Measurements from ENCODE around the gene TYK2.
A peak's percentile ranks its signal among the peaks of the same experiment; 100 is the strongest.

The TYK2 gene

DNA sequence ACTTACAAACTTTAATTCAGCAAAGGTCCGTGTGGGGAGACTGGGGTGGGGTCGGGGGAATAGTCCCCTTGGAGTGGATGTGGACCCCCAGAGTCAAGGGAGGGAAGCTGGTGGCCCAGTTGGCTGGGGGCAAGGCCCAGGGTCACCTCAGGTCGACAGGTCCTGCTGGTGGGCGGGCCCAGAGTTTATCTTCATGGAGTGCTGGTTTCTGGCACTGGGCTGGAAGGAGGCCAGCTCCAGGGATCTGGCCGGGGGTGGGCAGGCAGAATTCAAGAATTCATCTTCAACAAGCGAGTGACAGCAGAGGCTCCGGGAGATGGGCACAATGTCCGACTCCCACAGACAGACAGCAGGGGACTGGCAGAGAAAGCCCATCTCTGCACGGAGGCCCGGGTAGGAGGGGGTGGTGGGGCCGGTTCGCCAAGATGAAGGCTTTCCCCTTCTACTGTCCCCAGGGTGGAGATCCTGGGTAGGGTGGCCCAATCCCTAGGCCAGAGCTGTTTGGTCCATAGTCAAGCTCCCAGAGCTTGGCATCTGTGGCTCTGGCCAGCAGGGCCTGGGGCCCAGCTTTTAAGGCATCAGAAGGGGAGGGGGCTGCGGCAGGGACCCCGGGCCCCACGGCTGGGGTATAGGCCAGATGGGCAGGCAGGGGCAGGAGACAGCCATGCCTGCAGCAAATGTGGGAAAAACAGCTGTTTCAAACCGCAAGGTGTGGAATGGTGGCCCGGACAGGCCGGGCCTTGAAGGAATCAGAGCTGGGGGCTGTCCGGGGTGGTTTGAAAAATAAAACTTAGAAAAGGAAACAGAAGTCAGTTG is 63.9 kb downstream of the TYK2 start:
- DNase-seq = no peak
- peak overlapping the region; percentile 92 for H3K27ac Mint-ChIP-seq
- peaks cover 19% of the 10 kb centered on the region for H3K36me3 Mint-ChIP-seq (ENCODE audit: low read depth)

DNA sequence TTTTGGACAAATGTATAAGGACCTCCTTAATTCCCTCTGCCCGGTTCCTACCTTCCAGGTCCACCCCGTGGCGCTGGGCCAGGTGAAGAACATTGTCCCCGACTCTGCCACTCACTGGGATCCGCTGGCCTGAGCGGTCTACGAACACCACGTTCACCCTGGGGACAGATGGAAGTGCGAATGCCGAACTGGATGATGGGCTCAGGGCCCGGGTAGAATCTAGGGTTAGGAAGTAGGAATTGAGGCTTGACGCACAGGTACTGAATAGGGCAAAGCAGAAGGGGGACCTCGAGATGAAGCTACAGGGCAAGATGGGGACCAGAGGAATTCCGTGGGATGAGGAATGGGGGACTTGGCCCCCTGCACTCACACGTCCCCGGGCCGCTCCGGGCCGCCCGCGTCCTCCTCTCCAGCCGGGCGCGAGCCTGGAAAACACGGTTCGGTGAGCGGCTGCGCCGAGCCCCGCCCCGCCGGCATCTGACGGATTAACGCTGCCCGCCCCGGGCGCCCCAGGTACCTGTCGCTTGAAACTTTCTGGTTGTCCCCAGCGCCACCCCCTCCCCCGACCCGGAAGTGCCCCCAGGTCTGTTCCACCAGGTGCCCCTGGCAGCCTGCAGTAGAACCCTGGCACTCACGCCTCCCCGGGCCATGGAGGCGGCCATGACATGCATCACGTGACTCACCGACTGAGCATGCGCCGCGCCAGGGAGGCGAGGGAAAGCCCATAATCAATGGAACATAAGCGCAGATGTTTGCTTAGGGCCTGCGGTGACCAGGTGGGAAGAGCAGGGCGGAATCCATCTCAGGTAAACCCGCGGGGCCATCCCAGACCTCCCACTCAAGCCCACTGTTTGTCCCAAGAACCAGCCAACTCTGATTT is 64.8 kb downstream of the TYK2 start, which contains the start of gene FDX2:
Gene FDX2, minus strand, starts transcription at position 681 of the 880 bp plus-strand sequence. Its CDS starts 19 bp downstream, at position 662.
- Mint-ChIP-seq H3K9me3 (no peaks in the 10 kb centered on the region), H3K36me3 (ENCODE audit: low read depth) (peaks cover 19% of the 10 kb centered on the region), H3K4me3 (peak within 1 kb of the TSS; percentile 94), H3K4me1 (peaks cover 23% of the 10 kb centered on the region), H3K27ac (peak within 1 kb of the TSS; percentile 92), H3K27me3 (ENCODE audit: low read depth, poor library complexity) (no peaks in the 10 kb centered on the region)
- DNase-seq = peak; percentile 96
- TF ChIP-seq, protein P1, sequence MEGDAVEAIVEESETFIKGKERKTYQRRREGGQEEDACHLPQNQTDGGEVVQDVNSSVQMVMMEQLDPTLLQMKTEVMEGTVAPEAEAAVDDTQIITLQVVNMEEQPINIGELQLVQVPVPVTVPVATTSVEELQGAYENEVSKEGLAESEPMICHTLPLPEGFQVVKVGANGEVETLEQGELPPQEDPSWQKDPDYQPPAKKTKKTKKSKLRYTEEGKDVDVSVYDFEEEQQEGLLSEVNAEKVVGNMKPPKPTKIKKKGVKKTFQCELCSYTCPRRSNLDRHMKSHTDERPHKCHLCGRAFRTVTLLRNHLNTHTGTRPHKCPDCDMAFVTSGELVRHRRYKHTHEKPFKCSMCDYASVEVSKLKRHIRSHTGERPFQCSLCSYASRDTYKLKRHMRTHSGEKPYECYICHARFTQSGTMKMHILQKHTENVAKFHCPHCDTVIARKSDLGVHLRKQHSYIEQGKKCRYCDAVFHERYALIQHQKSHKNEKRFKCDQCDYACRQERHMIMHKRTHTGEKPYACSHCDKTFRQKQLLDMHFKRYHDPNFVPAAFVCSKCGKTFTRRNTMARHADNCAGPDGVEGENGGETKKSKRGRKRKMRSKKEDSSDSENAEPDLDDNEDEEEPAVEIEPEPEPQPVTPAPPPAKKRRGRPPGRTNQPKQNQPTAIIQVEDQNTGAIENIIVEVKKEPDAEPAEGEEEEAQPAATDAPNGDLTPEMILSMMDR (IDR thresholded peaks at IDR 0.05) = no peak

More for the DNA sequence above, 63.9 kb downstream of the TYK2 start:
- peaks cover 23% of the 10 kb centered on the region for H3K4me1 Mint-ChIP-seq
- H3K4me3 Mint-ChIP-seq = peak overlapping the region; percentile 94
- no peaks in the 10 kb centered on the region for H3K9me3 Mint-ChIP-seq
- H3K27me3 Mint-ChIP-seq (ENCODE audit: low read depth, poor library complexity) = no peaks in the 10 kb centered on the region
- TF ChIP-seq, protein P1 (IDR thresholded peaks at IDR 0.05) = no peak

DNA sequence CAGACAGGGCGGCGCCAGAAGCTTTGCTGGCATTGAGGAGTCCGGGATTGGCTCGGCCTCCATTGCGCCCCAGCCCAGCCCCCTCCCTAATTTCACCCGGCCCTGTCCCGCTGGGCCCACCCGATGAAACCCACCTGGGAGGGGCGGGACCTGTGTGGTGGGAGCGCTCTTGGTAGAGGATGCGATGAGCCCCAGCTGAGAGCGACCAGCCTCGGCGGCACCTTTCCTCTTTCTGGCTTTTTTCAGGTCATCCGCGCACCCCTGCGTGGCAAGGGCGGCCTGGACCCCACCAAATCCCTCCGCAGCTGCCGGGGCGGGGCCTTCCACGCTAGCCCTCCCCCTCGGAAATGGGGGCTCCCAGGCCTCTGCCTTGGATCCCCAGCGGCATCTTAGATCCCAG is 70.9 kb downstream of the TYK2 start, which contains the start of gene ZGLP1:
Gene ZGLP1, minus strand, starts transcription at position 393 of the 400 bp plus-strand sequence.
- Mint-ChIP-seq H3K27me3 (ENCODE audit: low read depth, poor library complexity) (no peaks in the 10 kb centered on the region), H3K9me3 (no peaks in the 10 kb centered on the region), H3K4me1 (peaks cover 3% of the 10 kb centered on the region), H3K36me3 (ENCODE audit: low read depth) (peaks cover 10% of the 10 kb centered on the region), H3K4me3 (no peak within 1 kb of the TSS), H3K27ac (peak within 1 kb of the TSS; percentile 66)
- DNase-seq = no peak
- TF ChIP-seq, protein P1 (IDR thresholded peaks at IDR 0.05) = no peak

DNA sequence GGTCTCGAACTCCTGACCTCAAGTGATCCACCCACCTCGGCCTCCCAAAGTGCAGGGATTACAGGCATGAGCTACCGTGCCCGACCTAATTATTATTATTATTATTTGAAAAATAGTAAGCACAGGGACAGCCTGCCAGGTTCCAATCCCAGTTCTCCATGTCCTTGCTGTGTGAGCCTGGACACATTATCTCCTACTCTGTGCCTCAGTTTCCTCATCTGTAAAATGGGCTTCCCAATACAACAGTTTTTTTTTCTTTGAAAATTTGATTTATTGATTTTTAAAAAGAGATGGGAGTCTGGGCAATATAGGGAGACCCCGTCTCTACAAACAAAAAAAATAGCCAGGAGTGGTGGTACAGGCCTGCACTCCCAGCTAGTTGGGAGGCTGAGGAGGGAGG is 74.0 kb downstream of the TYK2 start:
- H3K4me3 Mint-ChIP-seq = no peak overlapping the region
- TF ChIP-seq, protein P1 (IDR thresholded peaks at IDR 0.05) = no peak
- no peak overlapping the region for H3K27ac Mint-ChIP-seq
- peaks cover 17% of the 10 kb centered on the region for H3K4me1 Mint-ChIP-seq
- no peaks in the 10 kb centered on the region for H3K9me3 Mint-ChIP-seq
- H3K27me3 Mint-ChIP-seq (ENCODE audit: low read depth, poor library complexity) = peaks cover 14% of the 10 kb centered on the region
- no peak for DNase-seq
- peaks cover 5% of the 10 kb centered on the region for H3K36me3 Mint-ChIP-seq (ENCODE audit: low read depth)

DNA sequence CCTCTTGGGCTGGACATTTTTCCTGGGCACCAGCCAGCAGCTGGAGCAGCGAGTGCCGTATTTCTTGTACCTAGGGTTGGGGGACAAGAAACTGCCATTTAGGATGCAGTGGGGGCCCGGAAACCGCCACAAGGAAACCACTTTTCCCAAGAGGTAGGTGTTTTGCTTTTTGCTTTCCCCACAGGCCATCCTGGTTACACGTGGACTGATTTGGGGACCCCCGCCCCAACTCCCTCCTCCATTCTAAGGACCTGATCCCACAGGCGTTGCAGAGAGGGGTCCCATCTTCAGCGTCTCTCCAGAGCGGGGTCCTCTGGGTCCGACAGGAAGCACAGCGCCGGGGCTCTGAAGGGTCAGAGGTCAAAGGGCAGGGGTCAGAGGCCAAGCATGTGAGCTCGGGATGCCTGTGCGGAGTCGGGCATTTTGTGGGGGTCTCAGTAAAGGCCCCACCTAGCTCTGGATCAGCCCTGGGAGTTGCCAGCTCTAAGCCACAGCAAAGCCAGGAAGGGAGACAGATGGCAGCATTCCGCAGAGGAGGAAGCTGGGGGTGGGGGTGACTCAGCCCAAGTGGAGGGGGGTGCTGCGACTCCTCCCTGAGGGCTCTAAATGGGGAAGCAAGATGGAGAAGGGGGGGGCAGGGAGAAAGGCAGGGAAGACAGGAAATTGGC is 75.1 kb downstream of the TYK2 start:
- peaks cover 17% of the 10 kb centered on the region for H3K4me1 Mint-ChIP-seq
- TF ChIP-seq, protein P1 (IDR thresholded peaks at IDR 0.05) = no peak
- no peak overlapping the region for H3K27ac Mint-ChIP-seq
- no peak for DNase-seq
- H3K27me3 Mint-ChIP-seq (ENCODE audit: low read depth, poor library complexity) = peaks cover 17% of the 10 kb centered on the region
- H3K4me3 Mint-ChIP-seq = no peak overlapping the region
- H3K9me3 Mint-ChIP-seq = no peaks in the 10 kb centered on the region
- H3K36me3 Mint-ChIP-seq (ENCODE audit: low read depth) = peaks cover 5% of the 10 kb centered on the region
